ENCODE results near the gene SLC6A12. TPM values are rescaled to one million over a fixed set of nuclear protein-coding genes. Genes with fewer than 3 reads are reported as not detected.

The SLC6A12 gene
- total and polyA plus RNA-seq, 2 donors (not counting 3 experiments of a cell fraction or from before 2014, with no cell fraction given): not detected

DNA sequence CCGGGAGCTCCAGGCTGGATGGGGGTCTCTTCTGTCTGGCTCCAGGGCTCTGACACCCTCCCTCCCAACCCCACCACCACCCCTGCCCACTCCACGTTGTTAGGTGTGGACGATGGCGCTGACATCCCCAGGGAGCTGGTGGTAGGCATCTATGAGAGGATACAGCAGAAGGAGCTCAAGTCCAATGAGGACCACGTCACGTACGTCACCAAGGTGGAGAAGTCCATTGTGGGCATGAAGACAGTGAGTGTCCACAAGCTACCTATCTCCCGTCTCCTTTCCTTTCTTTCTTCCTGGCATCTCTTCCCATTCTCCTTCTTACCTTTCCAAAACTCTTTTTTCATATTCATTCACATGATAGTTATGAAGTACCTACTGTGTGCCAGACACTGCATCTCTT, 52.1 kb downstream of the SLC6A12 start:
- intact Hi-C loops (cut with micrococcal nuclease): no loop called here
- FAIRE-seq (no peak), DNase-seq (ENCODE audit: low read depth, low spot score) (no peak)
- no peak overlapping the region for H3K9ac ChIP-seq (replicated peaks; ENCODE audit: extremely low read depth, insufficient read depth, low read length)
- no peaks in the 10 kb centered on the region for H3K4me1 ChIP-seq (ENCODE audit: control insufficient read depth, extremely low read depth, insufficient read depth, low read length)
- H3K4me2 ChIP-seq (ENCODE audit: insufficient read depth, low read length): no peak overlapping the region
- H3K79me2 ChIP-seq (ENCODE audit: control insufficient read depth, insufficient read depth, low read length): no peaks in the 10 kb centered on the region
- no peaks in the 10 kb centered on the region for H3K9me3 ChIP-seq (replicated peaks; ENCODE audit: control insufficient read depth, insufficient read depth, low read length)
- H3K36me3 ChIP-seq (ENCODE audit: control insufficient read depth in 2 of 2, extremely low read depth in 1 of 2, insufficient read depth in 2 of 2, low read length in 2 of 2): no peaks in the 10 kb centered on the region
- H2AFZ ChIP-seq (ENCODE audit: low read depth, low read length): no peak overlapping the region
- no peaks in the 10 kb centered on the region for H3K27me3 ChIP-seq (ENCODE audit: control insufficient read depth in 2 of 2, insufficient read depth in 2 of 2, low read length in 2 of 2)
- H3K27ac ChIP-seq (ENCODE audit: insufficient read depth, low read depth, low read length): no peak overlapping the region
- ChIA-PET POLR2A (no interaction called here), CTCF (interaction anchor here (1.0 kb wide), 1 partner anchor 9 kb away, joined by 3 read pairs; no protein-coding TSS in a partner anchor)
- BruUV-seq (replicated peaks): no TSS peak
- no peaks in the 10 kb centered on the region for H4K20me1 ChIP-seq (replicated peaks; ENCODE audit: control insufficient read depth, extremely low read depth, insufficient read depth, low read length)
- TF ChIP-seq GATA2 (IDR thresholded peaks at IDR 0.05; ENCODE audit: insufficient read depth, insufficient read length, low read depth, low read length): no peak
- TF ChIP-seq POLR2A (IDR thresholded peaks at IDR 0.05; ENCODE audit: low read depth, low read length): no peak
- TF ChIP-seq JUN (IDR thresholded peaks at IDR 0.05; ENCODE audit: borderline replicate concordance, insufficient read depth, insufficient read length, low read depth): no peak
- TF ChIP-seq MYC (IDR thresholded peaks at IDR 0.05; ENCODE audit: low read depth, low read length): no peak
- TF ChIP-seq, protein P1, sequence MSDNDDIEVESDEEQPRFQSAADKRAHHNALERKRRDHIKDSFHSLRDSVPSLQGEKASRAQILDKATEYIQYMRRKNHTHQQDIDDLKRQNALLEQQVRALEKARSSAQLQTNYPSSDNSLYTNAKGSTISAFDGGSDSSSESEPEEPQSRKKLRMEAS (IDR thresholded peaks at IDR 0.05; ENCODE audit: insufficient read depth, insufficient read length): no peak
- no peak overlapping the region for H3K4me3 ChIP-seq (replicated peaks in 1 of 3; ENCODE audit: insufficient read depth in 1 of 3, low read depth in 1 of 3, low read length in 3 of 3)
- no peaks in the 10 kb centered on the region for H3K9me1 ChIP-seq (replicated peaks; ENCODE audit: control insufficient read depth, extremely low read depth, insufficient read depth, low read length)
- dilution Hi-C loops (cut with MboI; ENCODE audit: extremely low pct_ligation_motif_present, low sequenced_read_pairs): no loop called here

DNA sequence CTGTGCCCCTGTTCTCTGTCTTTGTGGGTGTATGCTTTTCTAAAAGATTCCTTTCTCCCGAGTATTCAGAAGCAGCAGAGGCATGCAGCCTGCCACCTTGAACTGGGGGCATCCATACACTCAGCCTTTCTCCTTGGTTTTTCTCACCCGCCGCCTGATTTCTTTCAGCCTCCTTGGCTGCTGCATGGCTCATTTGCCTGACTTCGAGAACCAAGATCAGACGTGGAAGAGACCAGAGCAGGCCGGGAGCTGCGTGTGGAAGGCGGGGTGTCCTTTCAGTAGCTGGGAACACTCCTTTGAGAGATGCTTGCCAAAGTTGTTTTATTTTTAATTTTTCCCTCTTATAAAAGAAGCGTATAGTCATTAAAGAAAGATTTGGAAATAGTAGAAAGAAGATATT, 53.1 kb downstream of the SLC6A12 start:
- intact Hi-C loops (cut with micrococcal nuclease): no loop called here
- Histone ChIP-seq H2AFZ (ENCODE audit: low read depth, low read length) (no peak overlapping the region), H3K4me1 (ENCODE audit: control insufficient read depth, extremely low read depth, insufficient read depth, low read length) (no peaks in the 10 kb centered on the region), H3K79me2 (ENCODE audit: control insufficient read depth, insufficient read depth, low read length) (no peaks in the 10 kb centered on the region), H3K9me3 (replicated peaks; ENCODE audit: control insufficient read depth, insufficient read depth, low read length) (no peaks in the 10 kb centered on the region), H3K4me3 (replicated peaks in 1 of 3; ENCODE audit: insufficient read depth in 1 of 3, low read depth in 1 of 3, low read length in 3 of 3) (no peak overlapping the region), H3K4me2 (ENCODE audit: insufficient read depth, low read length) (no peak overlapping the region), H3K36me3 (ENCODE audit: control insufficient read depth in 2 of 2, extremely low read depth in 1 of 2, insufficient read depth in 2 of 2, low read length in 2 of 2) (no peaks in the 10 kb centered on the region), H3K9me1 (replicated peaks; ENCODE audit: control insufficient read depth, extremely low read depth, insufficient read depth, low read length) (no peaks in the 10 kb centered on the region), H3K27ac (ENCODE audit: insufficient read depth, low read depth, low read length) (no peak overlapping the region), H3K27me3 (ENCODE audit: control insufficient read depth in 2 of 2, insufficient read depth in 2 of 2, low read length in 2 of 2) (no peaks in the 10 kb centered on the region), H3K9ac (replicated peaks; ENCODE audit: extremely low read depth, insufficient read depth, low read length) (no peak overlapping the region), H4K20me1 (replicated peaks; ENCODE audit: control insufficient read depth, extremely low read depth, insufficient read depth, low read length) (no peaks in the 10 kb centered on the region)
- dilution Hi-C loops (cut with MboI; ENCODE audit: extremely low pct_ligation_motif_present, low sequenced_read_pairs): no loop called here
- no TSS peak for BruUV-seq (replicated peaks)
- no peak for FAIRE-seq
- TF ChIP-seq, protein P1 (IDR thresholded peaks at IDR 0.05; ENCODE audit: insufficient read depth, insufficient read length): no peak
- TF ChIP-seq EZH2 (IDR thresholded peaks at IDR 0.05; ENCODE audit: borderline replicate concordance, low read depth, low read length, severe bottlenecking): no peak
- no peak for TF ChIP-seq GATA2 (IDR thresholded peaks at IDR 0.05; ENCODE audit: insufficient read depth, insufficient read length, low read depth, low read length)
- TF ChIP-seq, protein P2, sequence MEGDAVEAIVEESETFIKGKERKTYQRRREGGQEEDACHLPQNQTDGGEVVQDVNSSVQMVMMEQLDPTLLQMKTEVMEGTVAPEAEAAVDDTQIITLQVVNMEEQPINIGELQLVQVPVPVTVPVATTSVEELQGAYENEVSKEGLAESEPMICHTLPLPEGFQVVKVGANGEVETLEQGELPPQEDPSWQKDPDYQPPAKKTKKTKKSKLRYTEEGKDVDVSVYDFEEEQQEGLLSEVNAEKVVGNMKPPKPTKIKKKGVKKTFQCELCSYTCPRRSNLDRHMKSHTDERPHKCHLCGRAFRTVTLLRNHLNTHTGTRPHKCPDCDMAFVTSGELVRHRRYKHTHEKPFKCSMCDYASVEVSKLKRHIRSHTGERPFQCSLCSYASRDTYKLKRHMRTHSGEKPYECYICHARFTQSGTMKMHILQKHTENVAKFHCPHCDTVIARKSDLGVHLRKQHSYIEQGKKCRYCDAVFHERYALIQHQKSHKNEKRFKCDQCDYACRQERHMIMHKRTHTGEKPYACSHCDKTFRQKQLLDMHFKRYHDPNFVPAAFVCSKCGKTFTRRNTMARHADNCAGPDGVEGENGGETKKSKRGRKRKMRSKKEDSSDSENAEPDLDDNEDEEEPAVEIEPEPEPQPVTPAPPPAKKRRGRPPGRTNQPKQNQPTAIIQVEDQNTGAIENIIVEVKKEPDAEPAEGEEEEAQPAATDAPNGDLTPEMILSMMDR (IDR thresholded peaks at IDR 0.05; ENCODE audit: extremely low read depth in 1 of 2, insufficient read depth in 1 of 2, low read depth in 1 of 2, low read length in 2 of 2): no peak
- TF ChIP-seq POLR2A (IDR thresholded peaks at IDR 0.05; ENCODE audit: low read depth, low read length): no peak
- TF ChIP-seq FOS (IDR thresholded peaks at IDR 0.05; ENCODE audit: borderline replicate concordance, insufficient read depth, low read length): no peak
- no peak for TF ChIP-seq MYC (IDR thresholded peaks at IDR 0.05; ENCODE audit: low read depth, low read length)
- CTCF ChIA-PET: interaction anchor here (1.0 kb wide), 1 partner anchor 8 kb away, joined by 3 read pairs; no protein-coding TSS in a partner anchor
- POLR2A ChIA-PET: no interaction called here
- DNase-seq (ENCODE audit: low read depth, low spot score): no peak

Measured in endothelial cell of umbilical vein (primary cell).